Activated CD4-positive, alpha-beta T cell treated with anti-CD3 and anti-CD28 coated beads for 36 hours (primary cell): ENCODE measurements around the gene AGPAT2. TPM values are rescaled to one million over a fixed set of nuclear protein-coding genes. Genes with fewer than 3 reads are reported as not detected.
A peak's percentile ranks its signal among the peaks of the same experiment; 100 is the strongest.

Experiments used
- ATAC-seq: fragments of 200-7000 bp; cut with Tn5 transposase; one replicate; pipeline ENCODE4 v1.10.0; 2021; ENCODE audit warnings: mild to moderate bottlenecking, moderate library complexity
- CTCF ChIA-PET: fragments of 350-600 bp; sonication (Branson Sonifier 250); formaldehyde crosslinking; loops from one replicate; lab custom pipeline; 2021; ENCODE audit warnings: antibody characterized with exemption; lab: Charles Lee
- POLR2A ChIA-PET: fragments of 350-600 bp; sonication (Branson Sonifier 250); formaldehyde crosslinking; loops from one replicate; lab custom pipeline; 2021; ENCODE audit warnings: antibody characterized with exemption, inconsistent platforms; lab: Charles Lee
- DNase-seq: peaks from one replicate; pipeline ENCODE4 v3.0.0-alpha.2; 2020
- H3K27ac Mint-ChIP-seq: one replicate; pipeline ENCODE4 v1.8.0; 2021; ENCODE audit warnings: mixed read lengths
- H3K27me3 Mint-ChIP-seq: one replicate; pipeline ENCODE4 v1.8.0; 2021; ENCODE audit warnings: mixed read lengths
- H3K36me3 Mint-ChIP-seq: one replicate; pipeline ENCODE4 v1.8.0; 2021; ENCODE audit warnings: low read depth, mixed read lengths
- H3K4me1 Mint-ChIP-seq: one replicate; pipeline ENCODE4 v1.8.0; 2021; ENCODE audit warnings: mixed read lengths
- H3K4me3 Mint-ChIP-seq: one replicate; pipeline ENCODE4 v1.8.0; 2021; ENCODE audit warnings: mild to moderate bottlenecking, moderate library complexity, mixed read lengths
- H3K9me3 Mint-ChIP-seq: one replicate; pipeline ENCODE4 v1.8.0; 2021; ENCODE audit warnings: low read depth, mixed read lengths
- intact Hi-C, 2 experiments: fragments of 100-400 bp; cut with DNase I in 1 of 2; cut with micrococcal nuclease in 1 of 2; formaldehyde crosslinking; loops; one replicate each; pipeline versions ENCODE4 v1.14.2 to v1.15.1; 2022 to 2024; cut with DNase I, micrococcal nuclease
- total RNA-seq, 2 experiments: library from RNA; stranded (reverse); gene quantifications; one replicate each; pipeline ENCODE4 v1.2.3, GENCODE V29; 2021

AGPAT2 gene
- total RNA-seq, 2 experiments from 2014 or later = 9.0 to 10.4 TPM

DNA sequence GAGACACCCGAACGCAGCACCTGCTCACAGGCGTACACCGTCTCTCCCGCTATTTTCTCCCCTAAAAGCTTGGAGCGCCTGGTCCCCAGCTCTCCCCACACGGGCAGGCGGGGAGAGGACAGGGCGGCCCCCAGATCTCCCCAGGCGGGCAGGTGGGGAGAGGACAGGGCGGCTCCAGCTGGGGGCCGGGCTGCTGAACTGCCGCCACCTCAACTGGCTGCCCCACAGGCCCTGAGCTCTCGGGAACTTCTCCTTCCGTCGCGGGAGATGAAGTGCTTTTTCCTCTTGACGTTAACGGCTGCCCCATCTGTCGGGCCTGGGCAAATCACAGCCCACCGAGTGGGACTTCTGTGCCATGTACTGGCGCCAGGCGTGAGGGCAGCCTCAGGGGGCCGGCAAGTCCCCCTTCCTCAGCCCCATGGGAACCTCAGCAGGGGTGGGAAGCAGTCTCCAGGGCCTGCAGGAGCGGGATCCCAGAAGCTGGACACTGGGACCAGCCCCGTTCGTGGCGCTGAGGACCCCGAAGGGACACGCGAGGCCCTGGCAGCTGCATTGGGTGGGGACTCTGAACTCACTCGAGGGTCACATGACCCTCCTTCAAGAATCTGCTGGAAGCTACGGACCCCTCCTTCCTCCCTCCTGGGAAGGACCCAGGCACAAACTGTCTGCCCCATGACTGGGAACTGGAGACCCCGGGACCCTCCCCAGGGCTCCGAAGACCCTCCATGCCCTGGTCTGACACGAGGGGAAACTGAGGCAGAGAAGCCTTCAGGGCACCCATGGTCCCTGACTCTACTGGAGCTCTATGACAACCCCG lies 30.3 kb downstream of the AGPAT2 start:
- Mint-ChIP-seq H3K27ac (no peak overlapping the region), H3K27me3 (peaks cover 27% of the 10 kb centered on the region), H3K36me3 (no peaks in the 10 kb centered on the region), H3K9me3 (no peaks in the 10 kb centered on the region), H3K4me3 (no peak overlapping the region), H3K4me1 (peaks cover 11% of the 10 kb centered on the region)
- ATAC-seq = no peak
- ChIA-PET CTCF (interaction anchor here (0.7 kb wide), 1 partner anchor 14 kb away, joined by 3 read pairs; no protein-coding TSS in a partner anchor), POLR2A (no interaction called here)
- intact Hi-C loops = no loop called here
- DNase-seq = no peak

DNA sequence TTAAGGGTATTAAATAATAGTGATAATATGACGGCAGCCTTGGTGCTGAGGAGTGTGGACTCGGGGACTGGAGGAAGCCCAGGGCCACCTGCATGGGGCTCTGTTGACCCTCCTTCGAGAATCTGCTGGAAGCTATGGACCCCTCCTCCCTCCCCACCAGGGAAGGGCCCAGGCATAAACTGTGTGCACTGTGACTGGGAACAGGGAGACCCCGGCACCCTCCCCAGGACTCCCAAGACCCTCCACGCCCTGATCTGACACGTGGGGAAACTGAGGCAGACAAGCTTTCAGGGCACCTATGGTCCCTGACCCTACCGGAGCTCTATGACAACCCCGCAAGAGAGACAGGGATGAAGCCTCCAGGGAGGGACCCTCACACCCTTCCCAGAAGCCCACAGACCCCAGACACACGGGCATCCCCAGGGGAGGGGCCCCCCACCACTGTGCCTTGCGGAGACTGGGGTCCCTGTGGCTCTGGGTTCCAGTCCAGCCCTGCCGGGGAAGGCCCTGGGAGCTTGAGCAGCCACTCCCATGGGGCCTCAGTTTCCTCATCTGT lies 31.0 kb downstream of the AGPAT2 start:
- Mint-ChIP-seq H3K4me1 (peaks cover 11% of the 10 kb centered on the region), H3K27me3 (peaks cover 27% of the 10 kb centered on the region), H3K27ac (no peak overlapping the region), H3K4me3 (no peak overlapping the region), H3K36me3 (no peaks in the 10 kb centered on the region), H3K9me3 (no peaks in the 10 kb centered on the region)
- POLR2A ChIA-PET = no interaction called here
- intact Hi-C loops = no loop called here
- no peak for ATAC-seq
- CTCF ChIA-PET = interaction anchor here (0.7 kb wide), 1 partner anchor 15 kb away, joined by 3 read pairs; no protein-coding TSS in a partner anchor
- no peak for DNase-seq

DNA sequence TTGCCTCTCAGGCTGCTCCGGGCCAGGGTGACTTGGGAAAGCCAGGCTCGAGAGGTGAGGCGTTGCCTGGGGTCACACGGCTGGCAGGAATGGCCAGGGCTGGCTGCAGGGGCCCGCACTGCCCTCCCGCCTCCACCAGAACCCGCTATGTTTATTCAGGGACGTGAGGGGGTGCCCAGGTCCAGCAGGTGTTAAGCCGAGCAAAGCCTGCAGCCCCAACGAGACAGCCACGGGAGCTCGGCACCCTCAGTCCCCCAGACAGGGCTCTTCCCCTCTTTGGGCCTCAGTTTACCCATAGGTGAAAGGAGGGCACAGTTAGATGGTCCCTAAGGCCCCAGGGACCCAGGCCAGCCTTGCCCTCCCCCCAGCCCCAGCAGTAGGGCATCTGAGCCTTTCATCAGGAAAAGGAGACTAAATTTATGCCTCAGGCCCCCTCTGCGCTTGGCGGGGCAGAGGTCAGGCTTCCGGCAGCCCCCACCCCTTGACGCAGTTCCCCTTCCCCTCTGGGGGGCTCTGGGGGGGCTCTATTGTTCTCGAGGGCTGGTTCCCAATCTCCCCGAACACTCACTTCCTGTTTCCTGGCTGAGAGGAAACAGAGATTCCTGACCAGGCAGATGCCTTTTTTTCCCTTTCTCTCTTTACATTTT lies 31.6 kb downstream of the AGPAT2 start:
- ATAC-seq (no peak), DNase-seq (no peak)
- Mint-ChIP-seq H3K9me3 (no peaks in the 10 kb centered on the region), H3K4me3 (no peak overlapping the region), H3K27me3 (peaks cover 27% of the 10 kb centered on the region), H3K36me3 (no peaks in the 10 kb centered on the region), H3K4me1 (peaks cover 11% of the 10 kb centered on the region), H3K27ac (no peak overlapping the region)
- intact Hi-C loops = no loop called here
- ChIA-PET CTCF (no interaction called here), POLR2A (no interaction called here)

DNA sequence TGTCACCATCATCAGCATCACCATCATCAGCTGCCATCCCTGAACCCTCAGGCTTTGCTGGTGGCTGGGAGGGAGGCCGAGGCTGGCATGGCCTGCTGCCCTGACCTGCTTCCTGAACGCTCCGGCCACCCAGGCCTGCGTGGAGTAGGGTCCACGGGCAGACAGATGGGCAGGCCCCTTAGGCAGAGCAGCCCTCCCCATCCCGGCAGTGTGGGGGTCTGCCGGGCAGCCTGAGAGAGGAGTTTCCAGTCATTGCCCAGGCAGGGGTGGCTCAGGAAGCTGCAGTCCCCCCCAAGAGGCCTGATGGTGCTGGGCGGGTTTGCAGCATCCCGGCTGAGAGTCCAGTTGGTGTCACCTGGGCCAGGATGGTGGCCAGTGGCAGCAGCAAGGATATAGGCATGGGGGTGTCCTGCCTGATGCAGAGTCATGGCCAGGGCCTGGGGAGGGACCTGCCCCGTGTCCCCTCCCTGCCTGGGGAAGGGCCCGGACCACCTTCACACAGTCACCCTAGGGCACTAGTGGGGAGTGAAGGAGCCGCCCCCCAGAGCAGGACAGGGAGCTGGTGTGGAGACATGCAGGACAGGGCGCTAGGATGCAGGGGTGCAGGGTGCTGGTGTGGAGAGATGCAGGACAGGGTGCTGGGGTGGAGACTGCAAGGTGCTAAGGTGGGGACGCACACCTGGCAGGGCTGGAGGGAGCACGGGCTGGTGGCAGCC lies 32.3 kb downstream of the AGPAT2 start:
- no peak for ATAC-seq
- ChIA-PET CTCF (no interaction called here), POLR2A (no interaction called here)
- no peak for DNase-seq
- Mint-ChIP-seq H3K4me1 (peaks cover 11% of the 10 kb centered on the region), H3K9me3 (no peaks in the 10 kb centered on the region), H3K27ac (no peak overlapping the region), H3K4me3 (no peak overlapping the region), H3K36me3 (no peaks in the 10 kb centered on the region), H3K27me3 (peaks cover 27% of the 10 kb centered on the region)
- intact Hi-C loops = no loop called here

DNA sequence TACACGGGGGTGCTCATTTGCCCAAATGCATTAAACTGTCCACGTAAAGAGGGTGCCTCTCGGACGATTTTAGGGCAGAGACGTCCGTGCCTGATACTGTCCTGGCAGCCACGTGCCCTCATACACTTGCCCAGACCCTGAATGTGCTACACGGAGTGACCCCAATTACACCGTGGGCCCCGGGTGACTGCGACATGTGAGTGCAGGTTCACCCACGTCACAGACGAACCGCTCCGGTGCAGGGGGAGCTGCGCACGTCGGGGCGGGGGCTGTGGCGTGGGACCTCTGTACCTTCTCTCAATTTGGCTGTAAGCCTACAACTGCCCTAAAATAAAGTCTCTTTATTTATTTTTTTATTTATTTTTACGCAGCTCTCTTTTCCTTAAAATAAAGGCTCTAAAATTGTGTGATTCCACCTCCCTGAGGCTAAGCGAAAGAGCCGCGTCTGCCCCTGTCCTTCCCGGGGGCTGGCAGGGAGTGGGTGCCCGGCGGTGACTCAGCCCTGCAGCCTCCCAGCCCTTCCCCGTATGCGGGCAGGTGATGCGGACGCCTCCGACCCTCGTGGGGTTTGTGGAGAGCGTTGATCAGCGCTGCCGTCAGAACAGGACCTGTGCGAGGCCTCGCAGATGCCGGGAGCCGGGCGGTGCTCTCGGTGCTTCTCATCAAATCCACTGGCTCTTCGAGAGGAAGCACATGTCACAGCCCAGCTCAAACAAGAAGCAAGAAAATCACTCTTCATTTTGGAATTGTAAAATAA lies 33.8 kb downstream of the AGPAT2 start:
- H3K27me3 Mint-ChIP-seq = peaks cover 29% of the 10 kb centered on the region
- H3K4me1 Mint-ChIP-seq = peaks cover 9% of the 10 kb centered on the region
- POLR2A ChIA-PET = no interaction called here
- H3K4me3 Mint-ChIP-seq = no peak overlapping the region
- ATAC-seq (no peak), DNase-seq (no peak)
- CTCF ChIA-PET = no interaction called here
- intact Hi-C loops = no loop called here
- no peaks in the 10 kb centered on the region for H3K36me3 Mint-ChIP-seq
- H3K9me3 Mint-ChIP-seq = no peaks in the 10 kb centered on the region
- no peak overlapping the region for H3K27ac Mint-ChIP-seq

DNA sequence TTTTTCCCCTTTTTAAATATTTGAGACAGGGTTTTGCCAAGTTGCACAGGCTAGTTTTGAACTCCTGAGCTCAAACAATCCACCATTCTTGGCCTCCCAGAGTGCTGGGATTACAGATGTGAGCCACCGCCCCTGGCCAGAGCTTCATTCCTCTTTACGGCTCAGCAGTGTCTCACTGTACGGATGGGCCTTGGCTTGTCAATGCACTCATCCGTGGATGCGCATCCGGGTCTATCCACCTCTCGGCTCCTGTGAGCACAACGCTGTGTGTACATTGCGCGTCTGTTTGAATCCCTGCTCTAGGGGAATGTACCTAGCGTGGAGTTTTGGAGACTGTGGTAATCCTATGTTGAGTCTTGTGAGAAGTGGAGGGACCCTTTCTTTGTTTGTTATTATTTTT lies 35.4 kb downstream of the AGPAT2 start:
- Mint-ChIP-seq H3K4me3 (no peak overlapping the region), H3K27me3 (peaks cover 18% of the 10 kb centered on the region), H3K27ac (no peak overlapping the region), H3K4me1 (peaks cover 4% of the 10 kb centered on the region), H3K9me3 (no peaks in the 10 kb centered on the region), H3K36me3 (no peaks in the 10 kb centered on the region)
- intact Hi-C loops = no loop called here
- ATAC-seq (no peak), DNase-seq (no peak)
- POLR2A ChIA-PET = no interaction called here
- CTCF ChIA-PET = interaction anchor here (0.7 kb wide), 1 partner anchor 397 kb away, joined by 6 read pairs; no protein-coding TSS in a partner anchor

DNA sequence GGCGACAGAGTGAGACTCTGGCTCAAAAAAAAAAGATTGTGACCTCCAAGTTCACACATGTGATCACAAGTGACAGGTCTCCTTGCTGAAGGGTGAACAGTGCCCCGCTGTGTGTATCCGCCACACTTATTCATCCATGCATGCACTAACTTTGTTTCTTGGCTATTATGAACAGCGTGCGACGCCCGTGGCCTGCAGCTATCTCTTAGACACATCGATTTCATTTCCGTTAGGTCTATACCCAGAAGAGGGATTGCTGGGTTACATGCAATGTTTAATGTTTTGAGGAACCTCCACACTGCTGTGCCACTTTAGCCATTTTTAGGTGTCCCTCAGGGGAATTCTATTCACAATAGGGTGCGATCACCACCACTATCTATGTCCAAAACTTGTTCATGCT lies 36.6 kb downstream of the AGPAT2 start:
- CTCF ChIA-PET = no interaction called here
- no peak overlapping the region for H3K27ac Mint-ChIP-seq
- DNase-seq (no peak), ATAC-seq (no peak)
- intact Hi-C loops = no loop called here
- POLR2A ChIA-PET = no interaction called here
- H3K4me3 Mint-ChIP-seq = no peak overlapping the region
- no peaks in the 10 kb centered on the region for H3K4me1 Mint-ChIP-seq
- no peaks in the 10 kb centered on the region for H3K36me3 Mint-ChIP-seq
- peaks cover 15% of the 10 kb centered on the region for H3K27me3 Mint-ChIP-seq
- H3K9me3 Mint-ChIP-seq = no peaks in the 10 kb centered on the region

DNA sequence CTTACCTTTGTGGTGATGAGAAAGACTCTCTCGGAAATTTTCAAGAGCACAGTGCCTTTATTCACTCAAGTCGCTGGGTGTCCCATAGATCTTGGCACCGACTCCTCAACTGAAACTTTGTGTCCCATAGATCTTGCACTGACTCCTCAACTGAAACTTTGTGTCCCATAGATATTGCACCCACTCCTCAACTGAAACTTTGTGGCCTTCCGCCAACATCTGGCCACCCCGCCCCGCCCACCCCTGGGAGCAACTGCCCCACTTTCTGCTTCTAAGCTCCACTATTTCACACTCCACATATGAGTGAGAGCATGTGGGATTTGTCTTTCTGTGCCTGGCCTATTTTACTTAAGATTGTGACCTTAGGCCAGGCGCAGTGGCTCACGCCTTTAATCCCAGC lies 37.2 kb downstream of the AGPAT2 start:
- Mint-ChIP-seq H3K27ac (no peak overlapping the region), H3K27me3 (peaks cover 11% of the 10 kb centered on the region), H3K9me3 (no peaks in the 10 kb centered on the region), H3K4me1 (no peaks in the 10 kb centered on the region), H3K4me3 (no peak overlapping the region), H3K36me3 (no peaks in the 10 kb centered on the region)
- ATAC-seq (no peak), DNase-seq (no peak)
- intact Hi-C loops = no loop called here
- ChIA-PET POLR2A (no interaction called here), CTCF (no interaction called here)

DNA sequence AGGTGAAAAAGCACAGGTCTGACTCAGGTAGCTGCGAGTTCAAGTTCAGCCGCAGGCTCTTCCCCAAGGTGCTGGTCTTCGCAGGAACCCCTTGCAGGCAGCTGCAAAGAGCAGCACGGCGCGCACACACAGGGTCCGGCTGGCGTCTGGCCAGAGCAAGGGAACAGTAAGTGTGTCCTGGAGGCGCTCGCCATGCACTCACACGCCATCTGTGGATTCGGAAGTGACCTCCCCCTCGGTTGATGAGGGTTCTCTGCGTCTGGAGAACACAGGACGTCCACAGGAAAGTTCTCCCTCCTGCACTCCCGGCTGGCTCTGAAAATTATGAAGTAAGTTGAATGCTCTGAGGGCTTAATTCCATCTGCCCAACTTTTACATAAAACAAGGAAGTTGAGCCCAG lies 38.5 kb downstream of the AGPAT2 start:
- H3K27ac Mint-ChIP-seq = no peak overlapping the region
- H3K27me3 Mint-ChIP-seq = peaks cover 14% of the 10 kb centered on the region
- no peak for ATAC-seq
- H3K36me3 Mint-ChIP-seq = no peaks in the 10 kb centered on the region
- ChIA-PET CTCF (interaction anchor here (1.5 kb wide), 1 partner anchor 161 kb away, joined by 3 read pairs; no protein-coding TSS in a partner anchor), POLR2A (no interaction called here)
- intact Hi-C loops = no loop called here
- no peak overlapping the region for H3K4me3 Mint-ChIP-seq
- no peaks in the 10 kb centered on the region for H3K9me3 Mint-ChIP-seq
- no peaks in the 10 kb centered on the region for H3K4me1 Mint-ChIP-seq
- peak; percentile 4 for DNase-seq

DNA sequence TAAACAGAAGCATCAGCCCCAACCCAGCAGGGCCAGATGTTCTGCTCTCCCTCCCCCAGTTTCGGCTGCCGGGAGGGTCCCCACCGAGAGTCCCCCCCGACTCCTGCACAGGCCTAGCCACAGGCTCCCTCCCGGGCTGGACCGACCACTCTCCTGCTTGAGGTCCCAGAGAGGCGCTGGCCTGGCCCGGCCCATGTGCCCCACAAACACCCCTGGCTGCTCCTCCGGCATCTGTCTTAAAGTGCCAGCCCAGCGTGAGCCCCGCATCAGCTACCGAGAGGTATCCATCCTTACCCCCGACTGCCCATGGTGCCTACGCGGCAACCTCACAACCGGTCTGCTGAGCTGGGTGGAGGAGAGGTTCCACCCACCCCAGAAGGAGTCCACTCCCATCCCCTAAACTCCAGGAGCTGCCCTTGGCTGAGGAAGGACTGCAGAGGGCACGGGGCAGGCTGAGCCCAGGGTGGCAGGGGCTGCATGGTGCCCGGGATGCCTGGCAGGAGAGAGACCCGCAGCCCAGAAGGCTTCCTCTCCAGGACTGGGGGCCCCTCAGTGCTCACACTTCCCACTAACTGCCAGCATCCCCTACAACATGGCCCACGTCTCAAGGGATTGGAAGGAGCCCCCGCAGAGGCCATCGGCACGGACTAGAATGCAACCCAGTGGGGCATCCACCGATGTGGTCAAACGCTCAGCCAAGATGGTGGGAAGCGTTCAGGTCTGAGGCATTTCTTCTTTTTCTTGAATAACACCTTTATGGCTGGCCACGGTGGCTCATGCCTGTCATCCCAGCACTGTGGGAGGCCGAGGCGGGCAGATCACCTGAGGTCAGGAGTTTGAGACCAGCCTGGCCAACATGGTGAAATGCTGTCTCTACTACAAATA lies 40.2 kb downstream of the AGPAT2 start:
- Mint-ChIP-seq H3K4me3 (no peak overlapping the region), H3K36me3 (no peaks in the 10 kb centered on the region), H3K4me1 (no peaks in the 10 kb centered on the region), H3K27ac (no peak overlapping the region), H3K27me3 (peaks cover 20% of the 10 kb centered on the region), H3K9me3 (no peaks in the 10 kb centered on the region)
- ChIA-PET CTCF (interaction anchor here (0.7 to 1.5 kb wide), 4 partner anchors 9 to 159 kb away, joined by 3 to 4 read pairs (median 3); no protein-coding TSS in a partner anchor), POLR2A (interaction anchor here (0.6 kb wide), 1 partner anchor 953 kb away, joined by 7 read pairs; no protein-coding TSS in a partner anchor)
- DNase-seq = no peak
- no peak for ATAC-seq
- intact Hi-C loops = no loop called here
